B cell (primary cell): ENCODE data around the gene PCDHB6. TPM values are rescaled to one million over a fixed set of nuclear protein-coding genes. Genes with fewer than 3 reads are reported as not detected.
"Not testable (repeated sequence)": the region's sequence is repeated elsewhere in the genome, so short reads cannot be mapped to it uniquely, and the experiment has no call there.

Experiments used
- ATAC-seq: fragments of 200-7000 bp; cut with Tn5 transposase; one replicate; pipeline ENCODE4 v1.10.0; 2021; ENCODE audit warnings: low read depth, mild to moderate bottlenecking, moderate number of reproducible peaks, moderate library complexity
- CTCF ChIA-PET: fragments of 350-600 bp; sonication (Branson Sonifier 250); formaldehyde crosslinking; loops from one replicate; lab custom pipeline; 2021; ENCODE audit warnings: antibody characterized with exemption, inconsistent platforms; lab: Charles Lee
- POLR2A ChIA-PET: fragments of 350-600 bp; sonication (Branson Sonifier 250); formaldehyde crosslinking; loops from one replicate; lab custom pipeline; 2021; ENCODE audit warnings: antibody characterized with exemption; lab: Charles Lee
- DNase-seq: peaks from one replicate; pipeline ENCODE4 v3.0.0; 2013
- H2AFZ ChIP-seq: 2 replicates; pipeline ENCODE4 v1.6.1; 2012; ENCODE audit warnings: mild to moderate bottlenecking, low read depth, low read length; ENCODE audit not compliant: insufficient read depth, poor library complexity, severe bottlenecking
- H3K27ac ChIP-seq, 2 donors: 1 replicate in 1 of 2; 2 replicates in 1 of 2; pipeline ENCODE4 v1.5.1; 2012 to 2013; ENCODE audit warnings: low read length in 2 of 2, mild to moderate bottlenecking in 2 of 2, moderate library complexity in 1 of 2
- H3K27me3 ChIP-seq, 4 experiments: fragments of 200-600 bp in 1 of 4; sonication (generic) in 1 of 4; replicated peaks in 1 of 4; 1 replicate in 2 of 4; 2 replicates in 2 of 4; pipeline versions ENCODE4 v1.6.1 to v1.7.0; 2013 to 2016; ENCODE audit warnings: low read length in 3 of 4, mild to moderate bottlenecking in 2 of 4, mixed read lengths in 1 of 4, moderate library complexity in 1 of 4; ENCODE audit not compliant: insufficient read depth in 4 of 4, control insufficient read depth in 3 of 4; ENCODE audit errors: control extremely low read depth in 1 of 4
- H3K36me3 ChIP-seq, 2 experiments: replicated peaks in 1 of 2; 1 replicate in 1 of 2; 2 replicates in 1 of 2; pipeline versions ENCODE4 v1.6.1 to v1.7.1; 2013; ENCODE audit warnings: low read length in 1 of 2; ENCODE audit not compliant: insufficient read depth in 2 of 2, control insufficient read depth in 1 of 2; ENCODE audit errors: control extremely low read depth in 1 of 2, extremely low read depth in 1 of 2
- H3K4me1 ChIP-seq, 2 donors: fragments of 200-600 bp in 1 of 2; sonication (generic) in 1 of 2; 1 replicate in 1 of 2; 2 replicates in 1 of 2; pipeline versions ENCODE4 v1.5.1 to v1.6.1; 2013 to 2017; ENCODE audit warnings: low read length in 2 of 2; ENCODE audit not compliant: control insufficient read depth in 2 of 2, insufficient read depth in 2 of 2
- H3K4me2 ChIP-seq: replicated peaks from 2 replicates; pipeline ENCODE3; 2012; ENCODE audit warnings: mild to moderate bottlenecking, low read depth, low read length; ENCODE audit not compliant: poor library complexity, severe bottlenecking
- H3K4me3 ChIP-seq, 5 experiments: fragments of 200-600 bp in 1 of 5; sonication (generic) in 1 of 5; 1 replicate in 3 of 5; 2 replicates in 2 of 5; pipeline versions ENCODE4 v1.5.1 to v1.7.0; 2011 to 2016; ENCODE audit warnings: low read length in 4 of 5, mild to moderate bottlenecking in 4 of 5, low read depth in 2 of 5, control low read depth in 1 of 5, moderate library complexity in 1 of 5; ENCODE audit not compliant: insufficient read depth in 1 of 5; ENCODE audit errors: control extremely low read depth in 1 of 5, extremely low read depth in 1 of 5
- H3K79me2 ChIP-seq: fragments of 200-600 bp; sonication (generic); one replicate; pipeline ENCODE4 v1.6.0; 2016; ENCODE audit warnings: low read length; ENCODE audit not compliant: control insufficient read depth, insufficient read depth
- H3K9ac ChIP-seq: fragments of 200-600 bp; sonication (generic); 2 replicates; pipeline ENCODE4 v1.6.1; 2017; ENCODE audit warnings: mild to moderate bottlenecking, low read length, moderate library complexity
- H3K9me3 ChIP-seq, 3 donors: one replicate each; pipeline versions ENCODE4 v1.6.1 to v1.7.1; 2013; ENCODE audit warnings: low read length in 2 of 3; ENCODE audit not compliant: control insufficient read depth in 2 of 3, insufficient read depth in 1 of 3; ENCODE audit errors: control extremely low read depth in 1 of 3
- H4K20me1 ChIP-seq: 2 replicates; pipeline ENCODE4 v1.6.0; 2012; ENCODE audit warnings: mild to moderate bottlenecking, low read length; ENCODE audit not compliant: insufficient read depth, control insufficient read depth, poor library complexity, severe bottlenecking
- H3K27ac Mint-ChIP-seq: one replicate; pipeline ENCODE4 v1.8.0; 2021; ENCODE audit warnings: mixed read lengths
- H3K27me3 Mint-ChIP-seq: one replicate; pipeline ENCODE4 v1.8.0; 2021; ENCODE audit warnings: mixed read lengths
- H3K4me1 Mint-ChIP-seq: one replicate; pipeline ENCODE4 v1.8.0; 2021; ENCODE audit warnings: mixed read lengths
- H3K4me3 Mint-ChIP-seq: one replicate; pipeline ENCODE4 v1.8.0; 2021; ENCODE audit warnings: mixed read lengths
- H3K9me3 Mint-ChIP-seq: one replicate; pipeline ENCODE4 v1.8.0; 2022; ENCODE audit warnings: mixed read lengths; ENCODE audit not compliant: insufficient read depth
- EZH2 ChIP-seq: IDR thresholded peaks from 2 replicates; pipeline ENCODE4 v1.6.1; 2012; ENCODE audit warnings: borderline replicate concordance, low read depth, mild to moderate bottlenecking, moderate library complexity, low read length; ENCODE audit not compliant: insufficient read depth, poor library complexity, severe bottlenecking
- WGBS: methylation state at CpG from one replicate; pipeline ENCODE4 v1.1.5; 2013; ENCODE audit warnings: missing lambda C conversion rate; ENCODE audit not compliant: insufficient coverage; 5-methylcytosine and 5-hydroxymethylcytosine counted together
- intact Hi-C: fragments of 100-400 bp; cut with micrococcal nuclease; formaldehyde crosslinking; loops from one replicate; pipeline ENCODE4 v1.10.0; 2022
- polyA plus RNA-seq: library from polyadenylated mRNA; depleted of rRNA; stranded (reverse); fragments of >200 nt; gene quantifications from 2 replicates; pipeline ENCODE4 v1.2.3, GENCODE V29; 2012
- total RNA-seq, 2 donors: library from RNA; stranded (reverse); fragments of 120-200 nt in 1 of 2; gene quantifications; 1 replicate in 1 of 2; 2 replicates in 1 of 2; pipeline versions ENCODE4 v1.2.3 to v1.2.4, GENCODE V29; 2013 to 2022
- TF ChIP-seq, protein P1 (sequence below): fragments of 200-600 bp; IDR thresholded peaks from one replicate; pipeline ENCODE4 v1.8.0; 2022; ENCODE audit warnings: antibody characterized with exemption, mild to moderate bottlenecking

PCDHB6 gene
- total and polyA plus RNA-seq, 2 donors (not counting 1 experiment from before 2014, with no cell fraction given): not detected

DNA sequence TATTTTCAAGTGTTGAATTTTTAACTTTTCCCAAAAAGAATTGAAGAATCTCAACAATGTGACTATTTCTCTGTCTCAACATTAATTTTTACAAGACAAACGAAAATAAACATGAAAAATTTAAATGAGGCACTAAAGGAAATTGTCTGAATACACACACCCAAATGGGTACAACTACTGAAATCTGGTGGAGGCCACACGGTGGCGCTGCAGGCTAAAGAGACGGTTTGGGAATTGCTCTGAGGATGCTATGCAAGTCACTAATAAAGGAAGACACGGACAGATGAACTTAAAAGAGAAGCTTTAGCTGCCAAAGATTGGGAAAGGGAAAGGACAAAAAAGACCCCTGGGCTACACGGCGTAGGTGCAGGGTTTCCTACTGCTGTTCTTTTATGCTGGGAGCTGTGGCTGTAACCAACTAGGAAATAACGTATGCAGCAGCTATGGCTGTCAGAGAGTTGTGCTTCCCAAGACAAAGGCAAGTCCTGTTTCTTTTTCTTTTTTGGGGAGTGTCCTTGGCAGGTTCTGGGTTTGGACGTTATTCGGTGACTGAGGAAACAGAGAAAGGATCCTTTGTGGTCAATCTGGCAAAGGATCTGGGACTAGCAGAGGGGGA, 42.4 kb downstream of the PCDHB6 start, which contains the start of gene PCDHB10:
PCDHB10 (plus strand) TSS at position 244 of the 616 bp plus-strand sequence; CDS start at position 444, 200 bp downstream.
- H4K20me1 ChIP-seq: no peaks in the 10 kb centered on the region
- POLR2A ChIA-PET: no interaction called here
- H3K4me2 ChIP-seq: no peak within 1 kb of the TSS
- H3K9ac ChIP-seq: no peak within 1 kb of the TSS
- Mint-ChIP-seq H3K9me3 (peaks cover 7% of the 10 kb centered on the region), H3K27ac (no peak within 1 kb of the TSS), H3K27me3 (peaks cover 20% of the 10 kb centered on the region), H3K4me3 (no peak within 1 kb of the TSS), H3K4me1 (no peaks in the 10 kb centered on the region)
- H3K36me3 ChIP-seq: no peaks in the 10 kb centered on the region
- no peak within 1 kb of the TSS for H3K4me3 ChIP-seq
- no peak for DNase-seq
- H3K27ac ChIP-seq: no peak within 1 kb of the TSS
- peaks cover 0 to 8% (median 2%) of the 10 kb centered on the region in 4 experiments for H3K27me3 ChIP-seq
- no peak within 1 kb of the TSS for H2AFZ ChIP-seq
- intact Hi-C loops: no loop called here
- TF ChIP-seq, protein P1, sequence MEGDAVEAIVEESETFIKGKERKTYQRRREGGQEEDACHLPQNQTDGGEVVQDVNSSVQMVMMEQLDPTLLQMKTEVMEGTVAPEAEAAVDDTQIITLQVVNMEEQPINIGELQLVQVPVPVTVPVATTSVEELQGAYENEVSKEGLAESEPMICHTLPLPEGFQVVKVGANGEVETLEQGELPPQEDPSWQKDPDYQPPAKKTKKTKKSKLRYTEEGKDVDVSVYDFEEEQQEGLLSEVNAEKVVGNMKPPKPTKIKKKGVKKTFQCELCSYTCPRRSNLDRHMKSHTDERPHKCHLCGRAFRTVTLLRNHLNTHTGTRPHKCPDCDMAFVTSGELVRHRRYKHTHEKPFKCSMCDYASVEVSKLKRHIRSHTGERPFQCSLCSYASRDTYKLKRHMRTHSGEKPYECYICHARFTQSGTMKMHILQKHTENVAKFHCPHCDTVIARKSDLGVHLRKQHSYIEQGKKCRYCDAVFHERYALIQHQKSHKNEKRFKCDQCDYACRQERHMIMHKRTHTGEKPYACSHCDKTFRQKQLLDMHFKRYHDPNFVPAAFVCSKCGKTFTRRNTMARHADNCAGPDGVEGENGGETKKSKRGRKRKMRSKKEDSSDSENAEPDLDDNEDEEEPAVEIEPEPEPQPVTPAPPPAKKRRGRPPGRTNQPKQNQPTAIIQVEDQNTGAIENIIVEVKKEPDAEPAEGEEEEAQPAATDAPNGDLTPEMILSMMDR: no peak
- TF ChIP-seq EZH2: no peak
- no peaks in the 10 kb centered on the region for H3K4me1 ChIP-seq
- H3K9me3 ChIP-seq: peaks cover 2 to 21% (median 12%) of the 10 kb centered on the region in 3 donors
- no peak for ATAC-seq
- CTCF ChIA-PET: interaction anchor here (2.1 kb wide), 1 partner anchor 365 kb away, joined by 6 read pairs; no protein-coding TSS in a partner anchor
- WGBS: 13% methylated on average over 6 of the region's 10 CpGs
- H3K79me2 ChIP-seq: no peaks in the 10 kb centered on the region

DNA sequence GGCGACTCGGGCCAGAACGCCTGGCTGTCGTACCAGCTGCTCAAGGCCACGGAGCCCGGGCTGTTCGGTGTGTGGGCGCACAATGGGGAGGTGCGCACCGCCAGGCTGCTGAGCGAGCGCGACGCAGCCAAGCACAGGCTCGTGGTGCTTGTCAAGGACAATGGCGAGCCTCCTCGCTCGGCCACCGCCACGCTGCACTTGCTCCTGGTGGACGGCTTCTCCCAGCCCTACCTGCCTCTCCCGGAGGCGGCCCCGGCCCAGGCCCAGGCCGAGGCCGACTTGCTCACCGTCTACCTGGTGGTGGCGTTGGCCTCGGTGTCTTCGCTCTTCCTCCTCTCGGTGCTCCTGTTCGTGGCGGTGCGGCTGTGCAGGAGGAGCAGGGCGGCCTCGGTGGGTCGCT, 44.5 kb downstream of the PCDHB6 start:
- H3K9me3 Mint-ChIP-seq, H3K27ac ChIP-seq, H3K79me2 ChIP-seq, H3K4me3 Mint-ChIP-seq, CTCF ChIA-PET, H2AFZ ChIP-seq, H3K9ac ChIP-seq, H3K27ac Mint-ChIP-seq, H3K27me3 ChIP-seq, ATAC-seq, POLR2A ChIA-PET, H3K4me3 ChIP-seq, DNase-seq, H3K4me1 ChIP-seq, H4K20me1 ChIP-seq, intact Hi-C loops, H3K36me3 ChIP-seq, H3K4me2 ChIP-seq, H3K4me1 Mint-ChIP-seq: not testable (repeated sequence)
- peaks cover 4 to 18% (median 15%) of the 10 kb centered on the region in 3 donors for H3K9me3 ChIP-seq
- 32% methylated on average over 3 of the region's 37 CpGs for WGBS
- peaks cover 20% of the 10 kb centered on the region for H3K27me3 Mint-ChIP-seq
